GM18520 (cell line): ENCODE data around the gene ZBED4.

Experiments used
- ATAC-seq: cut with Tn5 transposase; IDR thresholded peaks from one replicate; pipeline ENCODE4 v1.9.1; 2021; ENCODE audit not compliant: unreplicated experiment

Gene ZBED4

DNA sequence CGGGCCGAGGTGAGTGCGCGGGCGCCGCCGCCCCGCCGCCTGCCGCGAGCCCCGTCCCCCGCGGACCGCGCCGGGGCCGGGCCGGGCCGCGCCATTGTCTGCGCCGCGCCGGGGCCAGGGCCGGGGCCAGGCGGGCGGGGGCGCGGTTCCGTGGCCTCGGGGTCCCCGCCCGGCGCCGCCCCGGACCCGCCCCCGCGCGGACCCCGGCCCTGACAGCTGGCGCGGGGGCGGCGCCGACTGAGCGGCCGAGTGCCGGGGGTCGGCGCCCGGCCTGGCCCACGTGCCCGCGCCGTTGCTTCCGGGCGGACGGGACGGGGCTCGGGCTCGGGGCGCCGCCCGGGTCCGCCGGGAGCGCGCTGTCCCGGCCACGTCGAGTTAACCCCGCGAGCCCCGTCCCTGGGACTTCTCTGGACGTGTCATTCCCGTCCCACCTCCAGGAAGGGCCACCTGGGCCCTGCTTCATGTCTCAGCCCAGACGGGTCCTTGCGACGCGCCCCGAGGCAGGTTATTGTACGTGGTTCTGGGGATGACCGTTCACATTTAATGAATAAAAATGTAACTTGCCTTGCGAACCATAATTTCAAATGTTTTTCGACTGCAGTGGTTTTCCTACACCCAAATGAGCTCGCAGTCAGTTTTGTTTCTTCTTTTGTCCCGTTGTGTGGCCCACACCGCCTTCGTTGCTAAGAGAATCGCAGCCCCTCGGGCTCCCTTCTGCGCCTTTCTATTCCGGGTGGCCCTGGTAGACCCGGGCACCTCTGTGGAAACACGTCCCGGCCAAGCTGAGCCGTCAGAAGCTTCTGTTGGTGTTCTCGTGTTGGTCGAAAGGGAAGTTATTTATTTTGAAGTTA, 562 bp downstream of the ZBED4 start:
- ATAC-seq: peak; percentile 18

GRCh38 chr22:49855251-49855911, 1.7 kb downstream of the ZBED4 start:
- ATAC-seq: no peak

GRCh38 chr22:49856343-49856742, 2.7 kb downstream of the ZBED4 start:
- no peak for ATAC-seq

- no peak for ATAC-seq
Measured at GRCh38 chr22:49856766-49857618, 3.3 kb downstream of the ZBED4 start.

DNA sequence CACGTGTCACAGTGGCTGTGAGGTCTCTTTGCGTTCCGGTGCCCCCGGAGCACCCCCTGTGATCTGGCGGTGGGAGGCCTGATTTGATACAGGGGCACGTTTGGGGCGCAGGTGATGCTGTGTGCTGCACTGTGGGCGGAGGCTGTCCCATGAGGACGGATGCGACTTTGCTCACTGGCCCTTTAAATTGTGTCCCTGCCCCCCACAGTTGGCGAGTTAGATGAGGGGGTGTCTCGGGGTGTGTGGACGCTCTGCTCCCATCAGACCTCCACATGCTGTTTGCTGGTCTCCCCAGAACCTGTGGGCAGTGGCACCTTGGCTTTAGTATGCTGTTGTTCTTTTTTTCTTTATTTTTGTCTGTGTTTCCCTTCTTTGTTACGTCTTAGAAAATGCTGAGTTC, 5.2 kb downstream of the ZBED4 start:
- ATAC-seq: no peak

DNA sequence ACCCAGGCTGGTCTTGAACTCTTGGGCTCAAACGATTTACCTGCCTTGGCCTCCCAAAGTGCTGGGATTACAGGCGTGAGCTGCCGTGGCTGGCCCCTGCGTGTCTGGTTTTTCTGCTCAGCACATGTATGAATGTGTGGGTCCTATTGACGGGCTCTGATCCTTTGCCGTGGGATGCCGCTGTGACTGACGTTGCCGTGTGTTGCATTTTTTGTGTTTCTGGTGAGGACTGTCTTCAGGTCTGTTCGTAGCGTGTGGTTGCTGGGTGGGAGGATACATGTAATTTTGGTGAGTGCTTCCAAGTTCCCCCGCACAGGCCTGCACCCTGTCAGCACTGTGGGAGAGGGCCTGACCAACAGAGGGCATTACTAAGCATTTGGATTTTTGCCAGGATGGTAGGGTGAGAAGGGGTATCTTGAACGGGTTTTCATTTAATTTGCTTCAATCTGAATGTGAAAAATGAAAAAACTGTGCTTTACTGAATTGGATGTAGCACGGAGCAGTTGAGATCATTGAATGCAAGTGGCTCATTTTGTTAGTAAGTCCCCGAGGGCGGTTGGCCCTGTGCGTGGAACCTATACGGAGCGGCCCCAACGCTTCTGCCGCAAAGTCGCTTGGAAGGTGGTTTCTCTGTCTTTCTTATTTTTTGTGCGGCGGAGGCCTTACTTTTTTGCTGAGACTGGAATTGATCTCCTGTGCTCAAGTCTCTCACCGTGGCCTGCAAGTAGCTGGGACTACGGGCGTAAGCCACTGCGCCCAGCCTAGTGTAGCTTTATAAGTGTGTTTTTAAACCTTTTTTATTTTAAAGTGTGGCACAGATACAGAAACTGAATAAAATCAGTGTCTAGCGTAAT, 8.2 kb downstream of the ZBED4 start:
- ATAC-seq: no peak

DNA sequence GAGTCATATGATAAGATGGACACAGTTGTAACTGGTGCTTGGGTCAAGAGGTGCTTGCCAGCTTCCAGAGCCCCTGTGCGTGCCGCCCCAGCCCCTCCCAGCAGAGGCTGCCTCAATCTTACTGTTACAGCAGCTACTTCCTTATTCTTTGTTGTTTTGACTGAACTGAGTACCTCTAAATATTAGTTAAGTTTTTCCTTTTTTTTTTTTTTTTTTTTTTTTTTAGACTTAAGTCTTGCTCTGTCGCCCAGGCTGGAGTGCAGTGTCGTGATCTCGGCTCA, 8.8 kb downstream of the ZBED4 start:
- ATAC-seq: no peak

DNA sequence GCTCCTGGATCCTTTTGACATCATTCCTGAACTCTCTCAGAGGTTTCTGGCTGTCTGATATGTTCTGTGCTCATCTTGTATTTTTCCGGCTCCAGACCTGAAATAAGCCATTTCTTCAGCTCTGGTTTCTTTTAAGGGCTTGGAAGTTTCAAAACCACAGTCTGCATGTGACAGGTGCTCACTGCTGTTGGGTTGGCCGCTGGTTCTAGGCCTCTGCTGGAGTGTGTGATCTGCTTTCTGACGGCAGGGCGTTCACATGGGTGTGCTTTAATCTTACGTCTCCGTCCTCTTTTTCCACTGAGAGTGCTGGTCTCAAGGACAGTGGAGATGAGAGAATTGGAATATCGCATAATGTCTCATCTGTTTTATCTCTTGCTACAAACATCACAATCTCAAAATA, 10.3 kb downstream of the ZBED4 start:
- ATAC-seq: no peak

GRCh38 chr22:49865156-49865555, 11.5 kb downstream of the ZBED4 start:
- no peak for ATAC-seq

GRCh38 chr22:49866134-49866533, 12.5 kb downstream of the ZBED4 start:
- ATAC-seq: no peak

GRCh38 chr22:49866646-49867045, 13.0 kb downstream of the ZBED4 start:
- no peak for ATAC-seq

DNA sequence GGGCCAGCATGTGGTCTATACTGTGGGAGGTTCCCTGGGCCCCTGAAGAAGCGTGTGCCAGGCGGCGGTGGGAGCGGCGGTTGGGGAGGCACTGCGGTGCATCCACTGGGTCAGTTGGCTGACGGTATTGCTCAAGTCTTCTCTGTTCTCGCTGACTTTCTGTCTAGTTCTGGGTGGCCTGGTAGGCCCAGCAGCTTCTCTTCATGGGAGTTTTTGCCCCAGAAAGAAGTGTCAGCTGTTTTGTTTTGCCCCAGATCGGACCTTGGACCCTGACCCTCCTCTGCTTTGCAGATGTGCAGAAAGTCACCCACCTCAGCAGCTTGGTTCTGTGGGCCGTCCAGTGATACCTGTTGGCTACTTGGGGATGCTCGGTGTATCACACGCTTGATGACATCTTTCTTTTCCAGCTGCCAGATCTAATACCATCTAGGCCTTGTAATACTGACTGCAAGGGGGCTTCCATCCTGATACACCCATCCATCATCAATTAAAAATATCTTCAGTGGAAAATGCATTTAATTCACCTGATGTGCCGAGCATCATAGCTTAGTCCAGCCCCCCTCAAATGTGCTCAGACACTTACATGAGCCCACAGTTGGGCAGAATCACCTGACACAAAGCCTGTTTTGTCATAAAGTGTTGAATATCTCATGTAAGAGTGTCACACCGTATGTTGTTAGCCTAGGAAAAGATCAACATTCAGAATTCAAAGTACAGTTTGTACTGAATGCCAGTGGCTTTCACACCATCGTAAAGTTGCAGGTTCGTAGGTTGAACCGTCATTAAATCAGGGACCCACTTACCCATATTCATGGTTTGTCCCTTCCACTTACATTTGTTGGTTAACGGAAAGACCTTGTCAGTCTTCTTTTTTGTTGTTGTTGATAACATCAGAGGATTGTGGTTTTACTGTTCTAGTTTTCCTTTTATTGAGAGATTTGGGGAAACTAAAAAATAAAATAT, 13.9 kb downstream of the ZBED4 start:
- no peak for ATAC-seq

DNA sequence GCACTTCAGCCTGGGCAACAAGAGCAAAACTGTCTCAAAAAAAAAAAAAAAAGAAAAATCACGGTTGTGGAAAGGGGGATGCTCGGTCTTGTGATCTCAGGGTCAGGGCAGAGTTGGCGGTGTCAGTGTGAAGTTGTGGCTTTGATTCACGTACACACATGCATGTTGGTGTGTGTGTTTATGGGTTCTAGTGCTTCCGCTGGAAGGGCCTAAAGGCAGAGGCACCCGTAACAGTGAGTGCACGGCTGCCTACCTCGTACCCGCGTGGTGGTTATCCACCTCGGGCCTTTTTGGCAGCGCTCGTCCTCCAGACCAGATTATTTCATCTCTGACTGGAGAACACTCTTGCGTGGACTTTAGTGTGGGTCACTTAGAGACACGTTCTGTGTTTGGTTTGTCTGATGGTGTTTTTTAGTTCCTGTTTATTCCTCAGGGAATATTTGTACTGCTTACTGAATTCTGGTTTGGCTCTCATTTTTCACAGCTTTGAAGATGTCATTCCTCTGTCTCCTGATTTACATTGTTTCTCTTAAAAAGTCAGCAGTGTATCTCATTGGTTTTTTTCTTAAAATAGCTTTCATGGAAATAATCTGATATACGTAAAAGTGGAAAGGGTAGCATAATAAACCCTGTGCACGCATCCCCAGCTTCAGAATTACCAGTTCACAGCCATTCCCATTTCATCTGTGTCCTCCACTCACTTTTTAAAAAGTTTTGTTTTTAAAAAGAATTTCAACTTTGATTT, 15.6 kb downstream of the ZBED4 start:
- ATAC-seq: no peak

- no peak for ATAC-seq
Measured at GRCh38 chr22:49869845-49870712, 16.4 kb downstream of the ZBED4 start.

GRCh38 chr22:49871482-49871881, 17.8 kb downstream of the ZBED4 start:
- ATAC-seq: no peak

DNA sequence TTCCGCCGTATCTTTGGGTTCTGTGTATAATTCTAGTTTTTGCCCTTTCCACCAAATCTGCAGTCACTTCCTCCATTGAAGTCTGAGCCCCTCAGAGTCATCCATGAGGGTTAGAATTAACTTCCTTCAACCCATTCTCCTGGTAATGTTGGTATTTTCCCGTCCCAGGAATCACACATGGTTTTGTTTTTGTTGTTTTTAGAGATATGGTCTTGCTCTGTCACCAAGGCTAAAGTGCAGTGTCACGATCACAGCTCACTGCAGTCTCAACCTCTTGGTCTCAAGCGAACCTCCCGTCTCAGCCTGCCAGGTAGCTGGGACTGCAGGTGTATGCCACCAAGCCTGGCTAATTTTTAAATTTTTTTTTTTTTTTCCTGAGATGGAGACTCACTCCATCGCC, 18.7 kb downstream of the ZBED4 start:
- no peak for ATAC-seq

- ATAC-seq: no peak
Measured at GRCh38 chr22:49873228-49873940, 19.7 kb downstream of the ZBED4 start.

DNA sequence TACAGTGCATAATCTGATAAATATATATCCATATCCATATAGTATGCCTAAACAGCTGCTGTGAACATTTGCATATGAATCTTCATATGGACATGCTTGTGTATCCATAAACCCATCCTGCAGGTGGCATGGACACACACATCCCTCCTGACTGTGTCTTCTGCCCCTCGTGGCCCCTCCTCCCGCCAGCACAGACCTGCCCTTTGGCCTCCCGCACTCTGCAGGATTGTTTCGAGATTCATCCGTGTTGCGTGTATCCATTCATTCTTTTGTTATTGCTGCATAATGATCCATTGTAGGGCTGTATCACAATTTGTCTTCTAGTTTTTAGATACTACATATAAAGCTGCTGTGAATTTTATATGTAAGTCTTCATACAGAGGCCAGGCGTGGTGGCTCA, 24.0 kb downstream of the ZBED4 start:
- no peak for ATAC-seq
